Measurements from ENCODE around the gene ADSS2. TPM values are rescaled to one million over a fixed set of nuclear protein-coding genes. Genes with fewer than 3 reads are reported as not detected.
"Not testable (repeated sequence)": the region's sequence is repeated elsewhere in the genome, so short reads cannot be mapped to it uniquely, and the experiment has no call there.

Gene ADSS2
- total RNA-seq, 2 donors from 2014 or later = 7.9 to 9.6 TPM

DNA sequence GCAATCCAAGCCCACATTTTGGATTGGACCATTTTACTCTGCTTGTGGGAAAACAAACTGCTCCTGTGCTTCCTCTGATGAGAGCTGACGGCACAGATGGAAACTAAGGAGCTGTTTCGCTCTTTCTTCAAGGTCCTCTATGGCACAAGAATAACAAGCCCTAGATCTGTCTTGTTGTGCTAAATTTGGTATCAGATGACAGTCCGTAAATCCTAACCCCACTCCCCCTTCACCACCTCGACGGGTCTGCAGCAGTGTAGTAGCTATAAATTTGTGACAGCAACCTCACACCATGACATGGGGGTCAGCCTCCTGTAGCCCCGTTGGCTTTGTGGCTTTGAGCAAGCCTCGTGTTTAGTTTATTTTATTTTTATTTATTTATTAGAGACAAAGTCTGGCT is 85.9 kb downstream of the ADSS2 start:
- Histone ChIP-seq H3K36me3 (no peaks in the 10 kb centered on the region), H3K4me3 (no peak overlapping the region), H3K27me3 (no peaks in the 10 kb centered on the region), H3K4me1 (no peaks in the 10 kb centered on the region), H3K9me3 (no peaks in the 10 kb centered on the region), H3K27ac (no peak overlapping the region)
- no peak for DNase-seq (ENCODE audit: low spot score)
- TF ChIP-seq, protein P1, sequence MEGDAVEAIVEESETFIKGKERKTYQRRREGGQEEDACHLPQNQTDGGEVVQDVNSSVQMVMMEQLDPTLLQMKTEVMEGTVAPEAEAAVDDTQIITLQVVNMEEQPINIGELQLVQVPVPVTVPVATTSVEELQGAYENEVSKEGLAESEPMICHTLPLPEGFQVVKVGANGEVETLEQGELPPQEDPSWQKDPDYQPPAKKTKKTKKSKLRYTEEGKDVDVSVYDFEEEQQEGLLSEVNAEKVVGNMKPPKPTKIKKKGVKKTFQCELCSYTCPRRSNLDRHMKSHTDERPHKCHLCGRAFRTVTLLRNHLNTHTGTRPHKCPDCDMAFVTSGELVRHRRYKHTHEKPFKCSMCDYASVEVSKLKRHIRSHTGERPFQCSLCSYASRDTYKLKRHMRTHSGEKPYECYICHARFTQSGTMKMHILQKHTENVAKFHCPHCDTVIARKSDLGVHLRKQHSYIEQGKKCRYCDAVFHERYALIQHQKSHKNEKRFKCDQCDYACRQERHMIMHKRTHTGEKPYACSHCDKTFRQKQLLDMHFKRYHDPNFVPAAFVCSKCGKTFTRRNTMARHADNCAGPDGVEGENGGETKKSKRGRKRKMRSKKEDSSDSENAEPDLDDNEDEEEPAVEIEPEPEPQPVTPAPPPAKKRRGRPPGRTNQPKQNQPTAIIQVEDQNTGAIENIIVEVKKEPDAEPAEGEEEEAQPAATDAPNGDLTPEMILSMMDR (IDR thresholded peaks at IDR 0.05) = no peak

DNA sequence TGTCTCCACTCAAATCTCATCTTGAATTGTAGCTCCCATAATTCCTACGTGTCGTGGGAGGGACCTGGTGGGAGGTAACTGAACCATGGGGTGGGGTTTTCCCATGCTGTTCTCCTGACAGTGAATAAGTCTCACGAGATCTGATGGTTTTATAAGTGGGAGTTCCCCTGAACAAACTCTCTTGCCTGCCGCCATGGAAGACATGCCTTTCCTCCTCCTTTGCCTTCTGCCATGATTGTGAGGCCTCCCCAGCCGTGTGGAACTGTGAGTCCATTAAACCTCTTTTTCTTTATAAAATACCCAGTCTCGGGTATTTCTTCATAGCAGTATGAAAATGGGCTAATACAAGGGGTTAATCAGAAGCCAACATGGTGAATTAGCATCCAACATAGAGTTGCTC is 86.4 kb downstream of the ADSS2 start:
- not testable (repeated sequence) for H3K9me3 ChIP-seq; H3K27ac ChIP-seq; H3K27me3 ChIP-seq; H3K36me3 ChIP-seq; H3K4me1 ChIP-seq; H3K4me3 ChIP-seq; DNase-seq (ENCODE audit: low spot score)

DNA sequence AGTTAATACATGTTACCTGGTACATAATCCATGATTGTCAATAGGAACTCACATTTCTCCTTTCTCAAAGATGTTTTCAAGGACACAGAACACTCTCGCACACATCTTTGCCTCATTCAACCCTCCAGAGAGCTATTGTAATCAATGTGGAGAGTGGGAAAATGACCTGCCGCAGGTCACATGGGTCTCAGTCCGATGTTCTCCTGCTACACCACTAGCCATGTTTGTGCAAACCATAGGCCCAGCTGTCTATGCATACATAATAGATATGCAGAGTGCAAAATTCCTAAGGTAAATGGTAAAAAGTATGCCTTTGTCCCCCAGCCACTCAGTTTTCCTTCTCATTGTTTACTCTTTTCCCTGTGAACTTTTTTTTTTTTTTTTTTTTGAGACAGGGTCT is 89.2 kb downstream of the ADSS2 start:
- H3K4me3 ChIP-seq = no peak overlapping the region
- H3K9me3 ChIP-seq = no peaks in the 10 kb centered on the region
- no peaks in the 10 kb centered on the region for H3K36me3 ChIP-seq
- no peak overlapping the region for H3K27ac ChIP-seq
- H3K27me3 ChIP-seq = no peaks in the 10 kb centered on the region
- H3K4me1 ChIP-seq = no peaks in the 10 kb centered on the region
- DNase-seq (ENCODE audit: low spot score) = no peak
- TF ChIP-seq, protein P1 (IDR thresholded peaks at IDR 0.05) = no peak

DNA sequence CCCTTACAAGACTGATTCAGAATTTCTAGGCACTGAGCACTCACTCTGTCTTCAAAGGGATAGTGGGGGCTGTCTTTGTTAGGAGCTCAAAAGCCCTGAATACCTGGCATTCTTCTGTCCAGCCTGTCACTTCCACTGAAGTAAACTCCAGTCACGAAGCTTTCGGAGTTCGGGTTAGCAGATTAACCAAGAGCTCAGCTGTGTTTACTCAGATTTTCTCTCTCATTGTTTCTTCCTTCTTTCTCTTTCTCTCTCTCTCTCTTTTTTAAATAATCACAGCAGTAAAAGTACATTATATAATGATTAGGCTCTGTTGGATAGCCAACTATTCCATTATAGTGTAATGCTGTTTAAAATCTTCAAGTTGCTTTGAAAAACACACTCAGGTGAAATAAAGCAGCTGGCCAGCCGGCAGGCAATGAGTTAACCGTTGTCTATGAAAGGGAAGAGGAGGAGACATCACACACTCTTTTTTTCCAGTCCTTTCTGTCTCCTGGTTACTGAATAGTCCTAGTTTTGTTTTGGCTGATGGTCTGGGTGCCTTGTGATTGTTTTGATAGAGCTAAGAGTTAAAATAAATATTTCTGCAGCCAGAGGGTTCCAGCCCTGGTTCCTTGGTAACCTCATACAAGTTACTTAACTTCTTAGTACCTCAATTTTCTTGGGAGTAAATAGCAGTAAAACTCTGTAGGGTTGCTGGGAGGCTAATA is 89.8 kb downstream of the ADSS2 start:
- H3K27ac ChIP-seq = no peak overlapping the region
- H3K36me3 ChIP-seq = no peaks in the 10 kb centered on the region
- H3K27me3 ChIP-seq = no peaks in the 10 kb centered on the region
- no peak overlapping the region for H3K4me3 ChIP-seq
- no peaks in the 10 kb centered on the region for H3K4me1 ChIP-seq
- TF ChIP-seq, protein P1 (IDR thresholded peaks at IDR 0.05) = no peak
- no peaks in the 10 kb centered on the region for H3K9me3 ChIP-seq
- no peak for DNase-seq (ENCODE audit: low spot score)

Other genes with a start within 250 kb of the ADSS2 start
- gene CATSPERE, start 9.4 kb upstream of the ADSS2 start, total RNA-seq = under 1 TPM; 0.20 to 0.63 TPM
- 10 to 100 TPM; 26.8 to 29.1 TPM for gene DESI2, start 201.2 kb upstream of the ADSS2 start, total RNA-seq

Data from right atrium auricular region (tissue), 2 donors.